Adrenal gland (tissue), 5 donors: ENCODE results near the gene TEKT5.

Experiments
- POLR2A ChIP-seq, 2 donors: fragments of 450-650 bp; IDR thresholded peaks; one replicate each; pipeline ENCODE4 v1.6.1; 2017; ENCODE audit warnings: antibody characterized with exemption in 2 of 2, mild to moderate bottlenecking in 2 of 2, moderate library complexity in 1 of 2
- TF ChIP-seq, protein P1 (sequence below), 6 experiments: fragments of 450-650 bp in 4 of 6; fragments of 200-600 bp in 2 of 6; sonication (generic) in 1 of 6; IDR thresholded peaks; 1 replicate in 5 of 6; 2 replicates in 1 of 6; pipeline versions ENCODE4 v1.5.1 to v1.8.0; 2016 to 2021; ENCODE audit warnings: antibody characterized with exemption in 6 of 6, mild to moderate bottlenecking in 2 of 6, moderate library complexity in 1 of 6
- donor health status: DM: no; HTN: no; CAD: no.

DNA sequence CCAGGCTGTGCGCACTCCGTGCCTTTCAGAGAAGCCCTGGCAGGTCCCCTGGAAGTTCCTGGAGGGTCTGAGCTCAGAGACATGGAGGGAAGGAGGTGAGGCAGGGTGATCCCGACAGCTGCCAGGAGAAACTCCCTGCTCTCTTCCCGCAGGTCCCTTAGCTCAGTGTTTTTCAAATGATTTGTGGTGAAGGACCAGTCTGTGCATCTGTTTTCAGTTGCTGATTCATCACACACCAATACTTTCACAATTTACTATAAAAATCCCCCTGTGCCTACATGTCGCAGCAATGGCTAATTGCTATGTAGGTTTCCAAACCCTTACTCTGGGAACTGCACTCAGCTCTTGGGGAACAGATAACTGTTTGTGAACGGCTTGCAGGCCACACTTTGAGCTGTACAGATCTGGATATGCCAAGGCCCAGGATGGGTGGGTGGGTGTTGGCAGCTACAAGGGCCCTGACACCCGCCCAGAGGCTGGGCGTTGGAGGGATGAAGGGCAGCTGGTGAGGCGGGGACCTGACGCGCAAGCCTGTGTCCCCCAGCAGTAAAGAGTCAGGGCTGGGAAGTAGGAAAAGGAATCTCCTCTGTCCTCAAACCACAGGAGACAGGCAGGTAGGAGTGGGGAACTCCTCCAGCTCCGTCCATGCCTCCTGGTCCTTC, 93.8 kb downstream of the TEKT5 start:
- TF ChIP-seq, protein P1, sequence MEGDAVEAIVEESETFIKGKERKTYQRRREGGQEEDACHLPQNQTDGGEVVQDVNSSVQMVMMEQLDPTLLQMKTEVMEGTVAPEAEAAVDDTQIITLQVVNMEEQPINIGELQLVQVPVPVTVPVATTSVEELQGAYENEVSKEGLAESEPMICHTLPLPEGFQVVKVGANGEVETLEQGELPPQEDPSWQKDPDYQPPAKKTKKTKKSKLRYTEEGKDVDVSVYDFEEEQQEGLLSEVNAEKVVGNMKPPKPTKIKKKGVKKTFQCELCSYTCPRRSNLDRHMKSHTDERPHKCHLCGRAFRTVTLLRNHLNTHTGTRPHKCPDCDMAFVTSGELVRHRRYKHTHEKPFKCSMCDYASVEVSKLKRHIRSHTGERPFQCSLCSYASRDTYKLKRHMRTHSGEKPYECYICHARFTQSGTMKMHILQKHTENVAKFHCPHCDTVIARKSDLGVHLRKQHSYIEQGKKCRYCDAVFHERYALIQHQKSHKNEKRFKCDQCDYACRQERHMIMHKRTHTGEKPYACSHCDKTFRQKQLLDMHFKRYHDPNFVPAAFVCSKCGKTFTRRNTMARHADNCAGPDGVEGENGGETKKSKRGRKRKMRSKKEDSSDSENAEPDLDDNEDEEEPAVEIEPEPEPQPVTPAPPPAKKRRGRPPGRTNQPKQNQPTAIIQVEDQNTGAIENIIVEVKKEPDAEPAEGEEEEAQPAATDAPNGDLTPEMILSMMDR (IDR thresholded peaks at IDR 0.05) = no peak
- no peak for TF ChIP-seq POLR2A (IDR thresholded peaks at IDR 0.05)
